Activated CD8-positive, alpha-beta T cell treated with anti-CD3 and anti-CD28 coated beads, Interleukin-2, amount 10 ng/mL, durations not matched to agents 7 days and 5 days (primary cell): ENCODE measurements around the gene FXYD3. TPM values are rescaled to one million over a fixed set of nuclear protein-coding genes. Genes with fewer than 3 reads are reported as not detected.

Experiments used
- ATAC-seq: fragments of 150-1000 bp; cut with Tn5 transposase; one replicate; pipeline ENCODE4 v1.10.0; 2021; ENCODE audit warnings: moderate library complexity
- CTCF ChIA-PET: fragments of 350-600 bp; sonication (Branson Sonifier 250); formaldehyde crosslinking; loops from one replicate; lab custom pipeline; 2021; ENCODE audit warnings: antibody characterized with exemption; lab: Charles Lee
- POLR2A ChIA-PET: fragments of 350-600 bp; sonication (Branson Sonifier 250); formaldehyde crosslinking; loops from one replicate; lab custom pipeline; 2021; ENCODE audit warnings: antibody characterized with exemption; lab: Charles Lee
- DNase-seq: peaks from one replicate; pipeline ENCODE4 v3.0.0-alpha.2; 2020
- H3K27ac Mint-ChIP-seq: one replicate; pipeline ENCODE4 v1.8.0; 2021; ENCODE audit warnings: mild to moderate bottlenecking, mixed read lengths
- H3K27me3 Mint-ChIP-seq: one replicate; pipeline ENCODE4 v1.8.0; 2021; ENCODE audit warnings: low read depth, mixed read lengths
- H3K36me3 Mint-ChIP-seq: one replicate; pipeline ENCODE4 v1.8.0; 2021; ENCODE audit warnings: low read depth, mixed read lengths
- H3K4me1 Mint-ChIP-seq: one replicate; pipeline ENCODE4 v1.8.0; 2021; ENCODE audit warnings: low read depth, mixed read lengths
- H3K4me3 Mint-ChIP-seq: one replicate; pipeline ENCODE4 v1.8.0; 2021; ENCODE audit warnings: mild to moderate bottlenecking, mixed read lengths
- H3K9me3 Mint-ChIP-seq: one replicate; pipeline ENCODE4 v1.8.0; 2022; ENCODE audit warnings: mixed read lengths; ENCODE audit not compliant: insufficient read depth
- total RNA-seq, 2 experiments: library from RNA; stranded (reverse); gene quantifications; one replicate each; pipeline ENCODE4 v1.2.3, GENCODE V29; 2021

Gene FXYD3
- total RNA-seq, 2 experiments from 2014 or later: not detected

GRCh38 chr19:35169221-35169995 lies 53.8 kb downstream of the FXYD3 start:
- Mint-ChIP-seq H3K27ac (peak overlapping the region; percentile 75), H3K9me3 (peaks cover 10% of the 10 kb centered on the region), H3K4me1 (peaks cover 58% of the 10 kb centered on the region), H3K27me3 (no peaks in the 10 kb centered on the region), H3K4me3 (no peak overlapping the region), H3K36me3 (peaks cover 87% of the 10 kb centered on the region)
- ATAC-seq: no peak
- no peak for DNase-seq
- POLR2A ChIA-PET: interaction anchor here (1.2 to 1.9 kb wide), 3 partner anchors 8 to 12 kb away, joined by 3 to 6 read pairs (median 4); no protein-coding TSS in a partner anchor
- CTCF ChIA-PET: interaction anchor here (1.4 kb wide), 2 partner anchors 47 to 48 kb away, joined by 3 to 4 read pairs; no protein-coding TSS in a partner anchor

- peak overlapping the region; percentile 49 for H3K27ac Mint-ChIP-seq
- DNase-seq (no peak), ATAC-seq (no peak)
- H3K4me3 Mint-ChIP-seq: no peak overlapping the region
- ChIA-PET CTCF (interaction anchor here (1.4 kb wide), 2 partner anchors 45 to 47 kb away, joined by 3 to 4 read pairs; no protein-coding TSS in a partner anchor), POLR2A (interaction anchor here (1.2 to 1.9 kb wide), 4 partner anchors 9 to 36 kb away, joined by 3 to 6 read pairs (median 4); no protein-coding TSS in a partner anchor)
- peaks cover 7% of the 10 kb centered on the region for H3K9me3 Mint-ChIP-seq
- peaks cover 57% of the 10 kb centered on the region for H3K4me1 Mint-ChIP-seq
- no peaks in the 10 kb centered on the region for H3K27me3 Mint-ChIP-seq
- peaks cover 76% of the 10 kb centered on the region for H3K36me3 Mint-ChIP-seq
Observed at GRCh38 chr19:35170359-35171061, 54.9 kb downstream of the FXYD3 start.

- DNase-seq (peak; percentile 40), ATAC-seq (peak; percentile 66)
- POLR2A ChIA-PET: no interaction called here
- H3K36me3 Mint-ChIP-seq: peaks cover 63% of the 10 kb centered on the region
- H3K4me3 Mint-ChIP-seq: no peak overlapping the region
- H3K27ac Mint-ChIP-seq: peak overlapping the region; percentile 78
- H3K4me1 Mint-ChIP-seq: peaks cover 51% of the 10 kb centered on the region
- CTCF ChIA-PET: interaction anchor here (1.3 to 2.8 kb wide), 4 partner anchors 11 to 31 kb away, joined by 3 to 10 read pairs (median 6); partner anchors contain the start of genes FXYD5 and FXYD7
- H3K9me3 Mint-ChIP-seq: peaks cover 4% of the 10 kb centered on the region
- H3K27me3 Mint-ChIP-seq: no peaks in the 10 kb centered on the region
Observed at GRCh38 chr19:35171730-35172129, 56.1 kb downstream of the FXYD3 start.

Other genes starting within 250 kb of the FXYD3 start
- gene ZNF30, start 188.9 kb upstream of the FXYD3 start, total RNA-seq: 1 to 10 TPM; 4.1 TPM
- gene ZNF792, start 151.6 kb upstream of the FXYD3 start, total RNA-seq: 10 to 100 TPM; 13.7 to 14.2 TPM
- 10 to 100 TPM; 76.2 to 81.8 TPM for gene GRAMD1A, start 115.5 kb upstream of the FXYD3 start, total RNA-seq
- gene SCN1B, start 85.4 kb upstream of the FXYD3 start, total RNA-seq: under 1 TPM; 0.37 to 0.57 TPM
- gene HPN, start 74.1 kb upstream of the FXYD3 start, total RNA-seq: not detected
- gene LGI4, start 19.2 kb downstream of the FXYD3 start, total RNA-seq: under 1 TPM; 0.13 TPM
- 1 to 10 TPM; 1.3 to 1.4 TPM for gene FXYD1, start 23.0 kb downstream of the FXYD3 start, total RNA-seq
- gene FXYD7, start 27.4 kb downstream of the FXYD3 start, total RNA-seq: 1 to 10 TPM; 4.1 to 5.2 TPM
- 100 to 1,000 TPM; 338 to 384 TPM for gene FXYD5, start 38.9 kb downstream of the FXYD3 start, total RNA-seq
- gene FAM187B, start 112.9 kb downstream of the FXYD3 start, total RNA-seq: not detected
- gene LSR, start 133.2 kb downstream of the FXYD3 start, total RNA-seq: 10 to 100 TPM; 25.5 to 25.9 TPM
- gene USF2, start 153.1 kb downstream of the FXYD3 start, total RNA-seq: 100 to 1,000 TPM; 125 to 138 TPM
- gene HAMP, start 166.7 kb downstream of the FXYD3 start, total RNA-seq: under 1 TPM; 0.50 to 0.63 TPM
- under 1 TPM in 1 of 2 experiments, not detected in 1; 0.26 TPM for gene MAG, start 176.3 kb downstream of the FXYD3 start, total RNA-seq
- gene CD22, start 213.4 kb downstream of the FXYD3 start, total RNA-seq: under 1 TPM; 0.52 to 0.63 TPM
- gene FFAR1, start 232.1 kb downstream of the FXYD3 start, total RNA-seq: not detected
- not detected for gene FFAR3, start 242.6 kb downstream of the FXYD3 start, total RNA-seq